Right forelimb (tissue), 1 donor: ENCODE measurements around the gene GFOD1.
"Not testable (repeated sequence)": the region's sequence is repeated elsewhere in the genome, so short reads cannot be mapped to it uniquely, and the experiment has no call there.

ENCODE experiments used
- DNase-seq: peaks from one replicate; pipeline ENCODE4 v3.0.0-alpha.2; 2018

Gene GFOD1

DNA sequence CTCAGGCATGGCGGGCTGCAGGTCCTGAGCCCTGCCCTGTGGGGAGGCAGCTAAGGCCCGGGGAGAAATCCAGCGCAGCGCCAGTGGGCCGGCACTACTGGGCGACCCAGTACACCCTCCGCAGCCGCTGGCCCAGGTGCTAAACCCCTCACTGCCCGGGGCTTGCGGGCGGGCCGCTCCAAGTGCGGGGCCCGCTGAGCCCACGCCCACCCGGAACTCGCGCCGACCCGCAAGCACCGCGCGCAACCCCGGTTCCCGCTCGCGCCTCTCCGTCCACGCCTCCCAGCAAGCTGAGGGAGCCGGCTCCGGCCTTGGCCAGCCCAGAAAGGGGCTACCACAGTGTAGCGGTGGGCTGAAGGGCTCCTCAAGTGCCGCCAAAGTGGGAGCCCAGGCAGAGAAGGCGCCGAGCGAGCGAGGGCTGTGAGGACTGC is 23.8 kb upstream of the GFOD1 start:
- not testable (repeated sequence) for DNase-seq

DNA sequence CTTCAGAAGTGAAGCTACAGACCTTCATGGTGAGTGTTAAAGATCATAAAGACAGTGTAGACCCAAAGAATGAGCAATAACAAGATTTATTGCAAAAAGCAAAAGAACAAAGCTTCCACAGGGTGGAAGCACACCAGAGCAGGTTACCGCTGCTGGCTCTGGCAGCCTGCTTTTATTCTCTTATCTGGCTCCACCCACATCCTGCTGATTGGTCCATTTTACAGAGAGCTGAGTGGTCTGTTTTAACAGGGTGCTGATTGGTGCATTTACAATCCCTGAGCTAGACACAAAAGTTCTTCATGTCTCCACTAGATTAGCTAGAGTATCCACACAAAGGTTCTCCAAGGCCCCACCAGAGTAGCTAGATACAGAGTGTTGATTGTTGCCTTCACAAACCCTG is 23.0 kb upstream of the GFOD1 start:
- not testable (repeated sequence) for DNase-seq

DNA sequence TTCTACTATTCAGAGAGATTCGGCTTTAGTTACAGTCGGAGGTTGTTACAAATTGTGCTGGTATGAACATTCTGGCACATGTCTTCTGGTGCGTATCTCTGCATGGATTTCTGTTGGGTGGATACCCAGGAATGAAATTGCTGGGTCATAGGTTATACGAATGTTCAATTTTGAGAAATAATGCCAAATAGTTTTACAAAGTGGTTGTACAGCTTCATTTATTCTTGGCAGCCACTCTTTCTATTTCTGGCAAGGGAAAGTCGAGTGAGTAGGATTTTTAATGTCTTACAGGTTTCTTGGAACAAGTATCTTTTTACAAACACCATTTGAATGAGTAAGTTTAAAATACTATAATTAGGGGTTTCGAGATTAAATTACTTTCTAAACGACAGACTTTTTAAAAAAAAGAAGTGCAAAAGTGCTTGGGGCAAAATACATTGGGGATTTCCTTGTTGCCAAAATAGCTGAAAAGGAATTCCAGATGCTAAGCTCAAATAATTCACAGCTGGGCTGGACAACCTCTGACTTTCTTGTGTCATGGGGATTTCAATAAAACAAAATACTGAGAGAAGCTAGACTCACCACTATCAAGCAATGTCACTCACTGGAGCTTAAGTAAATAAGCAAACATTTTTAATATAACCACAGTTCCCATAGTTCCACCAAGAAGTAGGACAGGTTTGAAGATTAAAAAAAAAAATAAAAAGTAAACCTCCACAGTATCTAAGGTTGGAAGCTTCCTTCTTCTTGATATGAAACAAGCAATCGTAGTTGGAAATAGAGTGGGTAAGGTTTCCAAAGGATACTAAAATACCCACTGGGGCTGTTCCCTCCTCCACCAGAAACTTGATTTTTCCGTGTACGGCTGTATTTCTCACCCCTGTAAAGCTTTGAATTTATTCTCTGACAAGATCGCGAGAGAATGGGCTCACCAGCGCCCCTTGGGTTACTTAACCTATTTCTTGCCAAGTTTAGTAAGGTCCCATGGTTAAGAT is 21.6 kb upstream of the GFOD1 start:
- DNase-seq, result no peak

DNA sequence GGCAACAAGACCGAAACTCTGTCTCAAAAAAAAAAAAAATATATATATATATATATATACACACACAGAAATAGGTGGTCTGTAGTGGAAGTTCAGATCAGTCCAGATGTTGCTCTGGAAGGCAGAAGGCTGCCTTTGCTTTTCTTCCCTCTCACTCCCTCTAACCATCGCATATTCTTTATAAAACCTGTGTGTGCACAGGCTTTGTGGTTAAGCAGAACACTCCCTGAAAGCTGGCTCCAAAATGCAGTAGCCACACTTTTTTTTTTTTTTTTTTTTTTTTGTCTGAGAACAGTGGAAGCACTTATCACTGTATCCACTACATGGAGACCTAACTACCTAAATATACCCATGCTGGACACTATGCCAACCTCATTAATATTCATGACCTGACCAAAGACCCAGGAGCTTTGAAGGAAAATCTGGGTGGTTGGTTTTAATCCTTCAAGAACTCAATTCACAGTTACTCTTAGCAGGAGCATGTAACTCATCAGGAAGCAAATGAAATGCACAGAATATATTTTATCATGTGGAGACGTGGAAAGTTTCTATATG is 20.0 kb upstream of the GFOD1 start:
- no peak for DNase-seq

DNA sequence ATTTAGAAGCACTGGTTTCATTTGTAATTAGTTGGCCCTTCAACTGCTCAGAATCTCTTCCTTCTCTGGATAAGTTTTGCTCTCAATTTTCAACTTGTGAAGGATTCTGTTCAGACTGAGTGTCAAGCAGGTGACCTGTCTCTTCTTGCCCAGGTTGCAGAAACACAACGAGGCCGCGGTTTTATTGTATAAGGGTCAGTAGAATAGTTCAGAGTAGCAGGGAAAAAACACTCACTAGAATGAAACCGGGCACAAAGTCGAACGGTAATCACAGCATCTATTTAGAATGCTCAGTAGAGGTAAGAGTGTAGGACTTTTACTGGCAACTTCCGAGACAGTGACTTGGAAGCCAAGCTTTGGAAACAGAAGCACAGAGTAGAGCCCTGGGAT is 17.9 kb upstream of the GFOD1 start:
- DNase-seq, result no peak

DNA sequence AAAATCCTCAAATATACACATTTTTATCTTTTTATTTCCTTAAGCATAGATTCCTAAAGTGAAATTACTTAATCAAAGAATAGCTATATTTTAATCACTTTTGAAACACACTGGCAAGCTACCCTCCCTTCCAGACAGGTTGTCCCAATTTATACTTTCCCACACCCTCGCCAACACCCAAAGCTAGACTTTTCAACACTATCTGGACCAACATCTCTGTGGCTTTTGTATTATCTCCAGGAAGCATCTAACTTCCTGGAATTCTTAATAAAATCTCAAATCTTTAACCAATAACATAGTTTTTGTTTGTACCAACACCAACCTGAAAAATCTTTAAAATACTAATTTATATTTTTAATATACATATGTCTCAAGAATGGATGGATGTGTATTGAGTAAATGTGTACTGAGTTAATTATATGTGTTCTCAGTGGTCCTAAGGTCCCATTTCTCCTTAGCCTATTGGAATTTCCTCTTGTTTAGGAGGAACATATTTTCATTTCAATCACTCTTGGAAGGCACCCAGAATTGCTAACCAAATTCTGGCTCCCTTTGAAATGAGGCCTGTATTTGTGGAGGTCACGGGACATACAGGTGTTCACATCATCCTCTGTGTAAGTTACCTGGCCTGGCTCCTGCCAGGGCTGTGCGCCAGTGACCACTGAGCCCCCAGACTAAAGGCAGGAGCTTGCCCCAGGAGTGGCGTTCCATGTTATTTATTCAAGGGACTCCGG is 17.4 kb upstream of the GFOD1 start:
- no peak for DNase-seq

DNA sequence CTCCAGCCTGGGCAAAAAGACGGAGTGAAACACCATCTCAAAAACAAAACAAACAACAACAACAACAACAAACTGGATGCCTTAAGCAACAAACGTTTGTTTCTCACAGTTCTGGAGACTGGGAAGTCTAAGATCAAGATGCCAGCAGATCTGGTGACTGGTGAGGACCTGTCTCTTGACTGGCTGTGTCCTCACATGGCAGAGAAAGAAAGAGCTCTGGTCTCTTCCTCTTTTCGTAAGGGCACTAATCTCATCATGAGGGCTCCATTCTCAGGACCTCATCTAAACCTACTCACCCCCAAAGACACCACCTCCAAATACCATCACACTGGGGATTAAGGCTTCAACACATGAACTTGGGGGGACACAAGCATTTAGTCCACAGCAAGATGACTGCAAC is 13.5 kb upstream of the GFOD1 start:
- no peak for DNase-seq

DNA sequence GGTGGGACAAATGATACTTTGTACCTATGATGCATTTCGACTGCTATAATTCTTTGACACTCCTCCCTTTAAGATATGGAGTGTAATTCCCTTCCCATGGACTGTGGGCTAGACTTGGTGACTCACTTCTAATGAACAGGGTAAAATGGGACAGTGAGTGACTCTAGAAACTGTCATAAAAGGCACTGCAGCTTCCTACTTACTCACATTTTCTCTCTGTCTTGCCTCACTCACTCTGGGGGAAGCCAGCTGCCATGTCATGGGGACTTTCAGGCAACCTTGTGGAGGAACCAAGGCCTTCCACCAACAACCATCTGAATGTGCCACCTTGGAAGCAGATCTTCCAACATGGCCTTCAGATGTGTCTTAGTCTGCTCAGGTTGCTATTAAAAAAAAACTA is 12.9 kb upstream of the GFOD1 start:
- DNase-seq, result no peak

DNA sequence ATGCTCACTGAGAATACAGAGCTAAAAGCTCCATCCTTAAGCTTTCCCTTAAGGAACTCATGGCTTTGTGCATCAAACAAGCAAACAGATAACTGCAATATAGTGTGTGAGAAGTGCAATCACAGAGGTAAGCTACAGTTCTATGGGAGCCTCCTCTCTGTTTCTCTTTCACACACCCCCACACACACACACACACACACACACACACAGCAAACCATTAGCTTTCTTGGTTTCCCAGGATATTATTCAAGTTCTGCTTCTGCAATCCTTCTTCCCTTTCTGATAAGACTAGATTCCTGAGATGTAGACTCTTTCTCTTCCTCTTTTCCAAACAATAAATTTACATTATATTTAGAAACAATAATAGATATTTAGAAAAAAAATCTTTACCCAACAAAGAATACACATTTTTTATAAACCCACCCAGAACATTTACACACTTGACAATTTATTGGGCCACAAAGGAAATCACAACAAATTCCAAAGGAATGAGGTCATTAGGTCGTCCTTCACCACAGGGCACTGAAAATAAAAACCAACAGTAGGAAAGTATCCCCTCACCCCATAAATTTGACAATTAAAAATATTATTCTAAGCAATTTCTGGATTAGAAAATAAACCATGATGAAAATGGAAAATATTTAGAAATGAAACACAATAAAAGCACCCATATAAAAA is 9.3 kb upstream of the GFOD1 start:
- DNase-seq, result no peak

DNA sequence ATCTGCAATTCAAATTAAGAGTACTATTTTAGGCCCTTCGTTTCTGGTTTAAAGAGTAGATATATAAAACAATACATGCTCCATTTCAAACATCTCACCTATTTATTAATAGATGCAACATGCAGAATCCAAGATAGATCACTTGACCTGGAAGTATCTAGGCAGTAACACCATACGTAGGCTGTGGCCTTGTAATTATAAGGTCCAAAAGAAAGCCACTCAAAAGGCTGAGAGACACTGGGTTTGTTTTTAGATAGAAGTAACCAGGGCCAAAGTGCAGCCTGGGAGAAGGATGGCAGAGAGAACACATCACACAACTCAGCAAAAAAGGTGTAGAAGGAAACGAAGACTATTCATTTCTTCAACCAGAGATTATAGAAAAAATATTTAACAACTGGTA is 8.4 kb upstream of the GFOD1 start:
- no peak for DNase-seq

DNA sequence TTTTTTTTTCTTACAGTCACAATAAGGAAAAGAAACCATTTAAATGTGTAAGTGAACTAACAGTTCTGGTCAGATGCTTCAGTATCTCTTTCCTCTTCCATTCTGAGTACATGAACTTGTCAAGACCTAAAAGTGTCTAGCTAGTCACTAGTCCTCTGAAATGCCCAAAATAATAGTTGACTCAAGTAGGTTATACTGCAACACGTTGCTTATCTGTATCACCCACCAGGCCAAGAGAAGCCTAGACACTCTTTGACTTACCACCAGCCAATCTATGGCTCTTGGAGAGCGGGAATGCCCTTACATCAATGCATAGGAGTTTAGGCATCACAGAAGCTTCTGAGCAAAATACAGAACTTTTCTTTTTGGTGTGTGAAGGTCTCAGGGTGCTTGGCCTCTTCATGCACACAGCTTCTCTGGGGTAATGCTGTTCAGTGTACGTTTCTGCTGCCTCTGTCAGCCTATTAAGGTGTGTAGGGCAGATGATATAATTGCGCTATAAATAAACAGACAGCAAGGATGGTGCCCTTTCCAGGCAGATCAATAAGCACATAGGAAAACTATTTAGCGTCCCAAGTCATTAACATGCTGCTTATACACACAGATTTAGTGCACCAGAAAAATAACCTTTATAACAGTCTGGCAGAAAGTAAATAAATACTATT is 7.8 kb upstream of the GFOD1 start:
- no peak for DNase-seq

DNA sequence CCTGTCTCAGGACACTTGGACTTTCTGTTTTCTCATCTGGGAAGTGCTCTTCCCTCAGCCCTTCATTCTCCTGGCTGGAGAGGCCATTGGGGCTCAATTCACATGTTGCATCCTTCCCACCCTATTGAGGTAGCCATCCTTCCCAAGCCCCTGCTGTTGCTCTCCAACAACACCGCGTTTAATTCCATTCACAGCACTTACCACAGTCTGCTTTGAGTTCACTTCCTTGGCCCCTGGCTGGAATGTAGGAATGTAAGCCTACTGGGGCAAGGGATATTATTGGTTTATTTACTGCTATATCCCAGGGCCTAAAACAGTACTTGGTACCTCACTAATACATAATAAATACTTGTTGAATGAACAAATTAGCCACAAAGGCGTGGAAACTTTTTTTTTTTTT is 6.7 kb upstream of the GFOD1 start:
- no peak for DNase-seq

DNA sequence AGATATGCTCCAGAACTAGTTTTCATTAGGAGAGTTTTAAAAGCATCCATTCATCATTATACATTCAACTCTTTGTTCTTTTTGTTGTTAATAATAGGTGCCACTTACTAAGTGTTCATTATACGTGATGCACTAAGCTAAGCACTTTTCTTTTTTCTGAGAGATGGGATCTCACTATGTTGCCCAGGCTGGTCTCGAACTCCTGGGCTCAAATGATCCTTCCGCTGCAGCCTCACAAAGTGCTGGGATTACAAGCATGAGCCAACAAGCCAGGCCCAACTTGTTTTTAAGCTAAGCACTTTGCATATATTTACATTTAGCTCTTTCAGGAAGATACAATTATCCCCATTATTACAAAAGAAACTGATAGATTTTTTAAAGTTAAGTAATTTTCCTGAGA is 5.7 kb upstream of the GFOD1 start:
- no peak for DNase-seq

DNA sequence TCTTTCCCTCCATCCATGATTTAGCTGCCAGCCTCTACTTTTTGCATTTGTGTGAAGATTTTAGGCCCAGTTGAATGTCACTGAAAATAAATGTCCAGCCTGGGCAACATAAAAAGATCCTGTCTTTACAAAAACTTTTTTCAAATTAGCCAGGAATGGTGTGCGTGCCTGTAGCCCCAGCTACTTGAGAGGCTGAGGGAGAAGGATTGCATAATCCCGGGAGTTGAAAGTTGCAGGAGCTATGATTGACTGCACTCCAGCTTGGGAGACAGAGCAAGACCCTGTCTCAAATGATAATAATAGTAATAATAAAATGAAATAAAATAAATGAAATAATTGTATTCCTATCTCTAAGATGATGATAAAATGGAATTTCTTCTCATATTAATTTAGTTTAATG is 5.0 kb upstream of the GFOD1 start:
- no peak for DNase-seq

DNA sequence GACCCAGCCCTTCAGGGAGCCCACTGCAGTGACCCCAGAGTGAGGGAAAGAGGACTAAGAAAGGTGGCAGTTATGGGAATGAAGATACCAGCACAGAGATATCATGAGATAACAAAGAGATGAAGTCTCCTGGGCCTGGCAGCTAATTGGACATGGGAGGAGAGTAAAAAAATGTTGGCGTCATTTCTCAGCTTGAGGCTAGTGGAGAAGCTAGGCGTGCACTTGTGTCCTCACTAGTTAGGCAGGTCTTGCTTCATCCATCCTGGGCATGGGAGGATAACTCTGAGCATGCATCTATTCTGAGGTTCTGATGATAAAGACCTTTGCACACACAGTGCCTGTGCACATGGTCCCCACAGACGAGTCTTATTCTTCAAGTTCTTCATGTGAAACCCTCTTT is 4.1 kb upstream of the GFOD1 start:
- DNase-seq, result no peak

DNA sequence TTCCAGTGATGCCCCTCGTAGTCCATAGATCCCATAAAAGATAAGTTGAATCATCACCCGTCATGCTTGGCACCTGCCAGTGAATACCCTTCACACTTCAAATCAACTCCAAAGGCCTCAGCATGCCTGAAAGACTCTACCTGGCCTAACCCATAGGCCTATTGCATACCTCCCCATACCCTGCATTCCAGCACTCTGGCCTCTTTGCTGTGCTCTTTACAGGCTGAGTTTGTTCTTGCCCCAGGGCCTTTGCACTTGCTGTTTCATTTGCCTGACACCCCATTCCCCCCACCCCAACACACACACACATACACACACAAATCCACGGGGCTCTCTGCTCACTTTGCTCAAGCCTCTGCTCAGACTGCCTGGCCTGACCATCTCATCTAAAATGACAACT is 3.0 kb upstream of the GFOD1 start:
- no peak for DNase-seq

DNA sequence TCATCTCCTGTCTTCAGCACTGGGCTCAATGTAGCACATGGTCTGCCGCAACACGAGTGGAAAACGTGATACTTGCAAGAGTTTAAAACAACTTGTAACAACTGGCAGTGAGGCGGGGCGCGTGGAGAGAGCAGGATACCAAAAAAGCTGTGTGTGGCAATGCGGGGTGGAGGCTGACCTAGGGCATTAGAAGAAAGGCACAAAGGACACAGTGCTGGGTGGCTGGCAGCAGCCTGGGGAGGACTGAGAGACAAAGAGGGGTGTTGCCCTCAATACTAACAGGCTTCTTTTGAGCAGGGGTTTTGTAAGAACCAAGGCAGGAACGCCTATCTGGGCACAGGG is 1.5 kb upstream of the GFOD1 start:
- DNase-seq, result no peak

DNA sequence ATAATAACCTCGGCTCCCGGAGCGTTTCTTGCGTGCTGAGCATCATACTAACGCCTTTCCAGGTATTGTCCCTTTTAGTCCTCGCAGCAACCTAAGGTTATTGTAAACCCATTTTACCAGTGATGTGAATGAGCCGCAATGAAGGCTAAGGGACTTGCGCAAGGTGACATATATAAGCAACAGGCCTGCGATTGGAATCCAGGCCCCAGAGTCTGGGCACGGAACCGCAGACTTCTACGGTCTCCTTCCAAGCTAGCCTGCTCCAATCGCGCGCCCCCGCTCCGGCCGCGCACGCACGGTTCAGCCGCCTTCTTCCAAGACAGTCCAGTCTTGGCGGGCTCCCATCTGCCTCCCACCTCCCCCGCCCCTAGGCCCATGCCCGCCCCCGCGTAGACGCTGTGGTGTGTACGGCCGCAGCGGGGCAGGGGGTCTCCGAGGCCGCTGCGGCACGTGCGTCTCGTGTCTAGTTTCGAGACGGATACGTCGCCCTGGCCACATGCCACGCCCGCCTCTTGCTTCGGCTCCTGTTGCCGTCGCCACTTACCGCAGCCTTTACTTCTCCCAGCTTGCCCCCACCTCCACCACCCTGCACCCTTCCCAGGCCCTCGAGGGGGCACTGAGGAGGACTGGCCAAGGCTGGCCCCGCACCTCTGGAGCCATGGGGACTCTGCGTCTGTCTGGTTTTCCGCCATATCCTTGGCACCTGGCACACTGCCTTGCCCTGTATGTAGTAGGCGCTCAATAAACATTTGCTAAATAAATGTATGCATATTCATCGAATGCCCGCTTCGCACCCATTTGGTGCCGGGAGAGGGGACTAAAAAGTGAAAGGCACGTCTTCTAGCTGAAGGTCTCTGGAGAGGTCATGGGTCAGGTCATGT is 855 bp upstream of the GFOD1 start:
- DNase-seq, result peak; percentile 70

DNA sequence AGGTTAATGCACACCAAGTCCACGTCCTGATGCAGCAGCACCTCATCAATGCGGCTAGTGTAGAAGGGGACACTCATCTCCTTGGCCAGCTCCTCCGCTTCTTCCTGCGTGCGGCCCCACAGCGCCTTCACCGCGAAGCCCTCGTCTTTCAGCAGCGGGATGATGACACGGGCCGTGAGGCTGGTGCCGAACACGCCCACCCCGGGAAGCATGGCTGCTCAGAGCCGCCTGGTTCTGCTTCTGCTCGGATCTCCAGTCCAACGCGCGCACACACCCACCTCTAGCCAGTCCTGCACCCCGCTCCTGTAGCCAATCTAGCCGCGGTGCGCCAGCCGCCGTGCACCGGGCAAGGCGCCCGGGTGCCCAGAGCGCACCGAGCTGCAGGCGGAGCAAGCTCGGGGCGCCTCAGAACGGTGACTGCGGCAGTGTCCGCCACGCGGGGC is 700 bp downstream of the GFOD1 start:
- peak; percentile 75 for DNase-seq

DNA sequence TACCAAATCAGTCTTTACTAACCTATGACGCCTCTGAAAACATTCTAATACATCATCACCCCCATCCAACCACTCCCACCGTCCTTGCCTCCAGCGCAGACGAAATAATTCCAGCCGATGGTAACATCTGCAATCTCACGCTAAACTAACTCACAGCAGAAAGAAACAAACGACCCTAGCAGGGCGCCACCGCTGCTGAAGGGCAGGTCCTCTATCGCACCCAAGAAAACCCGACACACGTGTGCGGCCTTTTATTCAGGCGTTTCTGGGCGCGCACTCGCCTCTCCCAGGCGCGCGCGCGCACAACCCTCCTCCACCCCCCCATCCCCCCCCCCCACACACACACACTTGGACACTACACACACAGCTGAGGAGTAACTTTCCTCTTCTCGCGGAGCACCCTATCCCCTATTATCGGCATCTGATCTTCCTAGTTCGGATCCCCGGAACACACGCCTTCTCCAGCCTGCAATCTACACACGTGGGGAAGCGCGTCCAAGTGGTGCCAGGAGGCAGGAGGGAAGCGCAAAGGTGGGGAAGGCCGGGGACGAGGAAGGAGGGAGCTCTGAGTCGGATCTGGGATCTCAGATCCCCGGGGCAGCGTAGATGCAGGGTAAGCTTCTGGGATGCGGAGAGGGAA is 1.4 kb downstream of the GFOD1 start:
- DNase-seq, result peak; percentile 75

DNA sequence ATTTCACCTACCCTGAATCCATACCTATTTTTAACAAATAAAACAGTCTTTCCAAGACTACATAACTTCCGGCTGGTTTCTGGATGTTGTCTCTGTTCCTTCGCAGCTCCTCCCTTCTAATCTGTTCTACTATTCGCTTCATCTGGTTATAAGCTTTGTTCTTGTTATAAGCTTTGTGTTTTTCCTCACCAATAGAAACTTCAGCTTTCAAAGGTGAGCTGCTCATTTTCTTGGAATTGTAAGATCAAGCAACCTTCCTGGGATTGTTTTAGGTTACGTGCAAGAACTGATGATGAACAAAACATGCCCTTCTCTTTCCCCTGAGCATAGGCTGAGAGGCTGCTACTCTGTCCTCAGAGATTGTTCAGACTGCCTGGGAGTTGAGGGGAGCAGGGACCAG is 2.1 kb downstream of the GFOD1 start:
- no peak for DNase-seq
